ENCODE measurements around the gene CFAP61. TPM values are rescaled to one million over a fixed set of nuclear protein-coding genes. Genes with fewer than 3 reads are reported as not detected.

The CFAP61 gene
- total RNA-seq, 2 donors from 2014 or later: 1.0 to 1.9 TPM

- Histone ChIP-seq H3K4me3 (no peak overlapping the region), H3K9me3 (no peaks in the 10 kb centered on the region), H3K4me1 (no peaks in the 10 kb centered on the region), H3K36me3 (no peaks in the 10 kb centered on the region), H3K27ac (no peak overlapping the region), H3K27me3 (no peaks in the 10 kb centered on the region)
- no peak for DNase-seq (ENCODE audit: low spot score)
- TF ChIP-seq CTCF (IDR thresholded peaks at IDR 0.05): no peak
Observed at GRCh38 chr20:20321917-20322316, 269.6 kb downstream of the CFAP61 start.

GRCh38 chr20:20322912-20323311 is 270.6 kb downstream of the CFAP61 start:
- Histone ChIP-seq H3K9me3 (no peaks in the 10 kb centered on the region), H3K4me1 (no peaks in the 10 kb centered on the region), H3K36me3 (no peaks in the 10 kb centered on the region), H3K27ac (no peak overlapping the region), H3K27me3 (no peaks in the 10 kb centered on the region), H3K4me3 (no peak overlapping the region)
- DNase-seq (ENCODE audit: low spot score): no peak
- TF ChIP-seq CTCF (IDR thresholded peaks at IDR 0.05): no peak

GRCh38 chr20:20327746-20328145 is 275.4 kb downstream of the CFAP61 start:
- no peak for TF ChIP-seq CTCF (IDR thresholded peaks at IDR 0.05)
- no peaks in the 10 kb centered on the region for H3K4me1 ChIP-seq
- no peaks in the 10 kb centered on the region for H3K27me3 ChIP-seq

GRCh38 chr20:20329564-20329963 is 277.2 kb downstream of the CFAP61 start:
- H3K4me1 ChIP-seq: no peaks in the 10 kb centered on the region
- no peak overlapping the region for H3K4me3 ChIP-seq
- H3K27ac ChIP-seq: no peak overlapping the region
- H3K27me3 ChIP-seq: no peaks in the 10 kb centered on the region
- TF ChIP-seq CTCF (IDR thresholded peaks at IDR 0.05): no peak
- no peak for DNase-seq (ENCODE audit: low spot score)
- H3K9me3 ChIP-seq: no peaks in the 10 kb centered on the region
- no peaks in the 10 kb centered on the region for H3K36me3 ChIP-seq

More at GRCh38 chr20:20327746-20328145, 275.4 kb downstream of the CFAP61 start:
- Histone ChIP-seq H3K9me3 (no peaks in the 10 kb centered on the region), H3K4me3 (no peak overlapping the region), H3K27ac (no peak overlapping the region), H3K36me3 (no peaks in the 10 kb centered on the region)
- DNase-seq (ENCODE audit: low spot score): no peak

GRCh38 chr20:20331156-20331555 is 278.8 kb downstream of the CFAP61 start:
- Histone ChIP-seq H3K9me3 (no peaks in the 10 kb centered on the region), H3K36me3 (no peaks in the 10 kb centered on the region), H3K4me3 (no peak overlapping the region), H3K27ac (no peak overlapping the region), H3K27me3 (no peaks in the 10 kb centered on the region), H3K4me1 (no peaks in the 10 kb centered on the region)
- DNase-seq (ENCODE audit: low spot score): no peak
- TF ChIP-seq CTCF (IDR thresholded peaks at IDR 0.05): no peak

GRCh38 chr20:20331817-20332216 is 279.5 kb downstream of the CFAP61 start:
- Histone ChIP-seq H3K27me3 (no peaks in the 10 kb centered on the region), H3K4me3 (no peak overlapping the region), H3K9me3 (no peaks in the 10 kb centered on the region), H3K27ac (no peak overlapping the region), H3K4me1 (no peaks in the 10 kb centered on the region), H3K36me3 (no peaks in the 10 kb centered on the region)
- TF ChIP-seq CTCF (IDR thresholded peaks at IDR 0.05): no peak
- DNase-seq (ENCODE audit: low spot score): no peak
